ENCODE results near the gene AP1B1.
"Not testable (repeated sequence)": the region's sequence is repeated elsewhere in the genome, so short reads cannot be mapped to it uniquely, and the experiment has no call there.

Gene AP1B1

GRCh38 chr22:29431986-29432385 is 43.6 kb upstream of the AP1B1 start:
- TF ChIP-seq, protein P1, sequence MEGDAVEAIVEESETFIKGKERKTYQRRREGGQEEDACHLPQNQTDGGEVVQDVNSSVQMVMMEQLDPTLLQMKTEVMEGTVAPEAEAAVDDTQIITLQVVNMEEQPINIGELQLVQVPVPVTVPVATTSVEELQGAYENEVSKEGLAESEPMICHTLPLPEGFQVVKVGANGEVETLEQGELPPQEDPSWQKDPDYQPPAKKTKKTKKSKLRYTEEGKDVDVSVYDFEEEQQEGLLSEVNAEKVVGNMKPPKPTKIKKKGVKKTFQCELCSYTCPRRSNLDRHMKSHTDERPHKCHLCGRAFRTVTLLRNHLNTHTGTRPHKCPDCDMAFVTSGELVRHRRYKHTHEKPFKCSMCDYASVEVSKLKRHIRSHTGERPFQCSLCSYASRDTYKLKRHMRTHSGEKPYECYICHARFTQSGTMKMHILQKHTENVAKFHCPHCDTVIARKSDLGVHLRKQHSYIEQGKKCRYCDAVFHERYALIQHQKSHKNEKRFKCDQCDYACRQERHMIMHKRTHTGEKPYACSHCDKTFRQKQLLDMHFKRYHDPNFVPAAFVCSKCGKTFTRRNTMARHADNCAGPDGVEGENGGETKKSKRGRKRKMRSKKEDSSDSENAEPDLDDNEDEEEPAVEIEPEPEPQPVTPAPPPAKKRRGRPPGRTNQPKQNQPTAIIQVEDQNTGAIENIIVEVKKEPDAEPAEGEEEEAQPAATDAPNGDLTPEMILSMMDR (IDR thresholded peaks at IDR 0.05; ENCODE audit: low read depth, low read length) = no peak
- TF ChIP-seq EZH2phosphoT487 (IDR thresholded peaks at IDR 0.05; ENCODE audit: low read depth) = no peak
- Histone ChIP-seq H4K20me1 (ENCODE audit: insufficient read depth, low read length) (no peaks in the 10 kb centered on the region), H3K4me3 (ENCODE audit: low read length) (no peak overlapping the region), H3K36me3 (replicated peaks; ENCODE audit: low read depth, low read length) (no peaks in the 10 kb centered on the region), H3K27me3 (ENCODE audit: low read depth, low read length) (peaks cover 61% of the 10 kb centered on the region), H3K4me1 (ENCODE audit: low read length) (no peaks in the 10 kb centered on the region), H3K79me2 (ENCODE audit: low read length) (no peaks in the 10 kb centered on the region), H3K27ac (ENCODE audit: low read length) (no peak overlapping the region), H3K9me3 (ENCODE audit: insufficient read depth, low read length) (no peaks in the 10 kb centered on the region), H3K4me2 (ENCODE audit: low read length) (no peak overlapping the region), H3K9ac (ENCODE audit: low read length) (no peak overlapping the region), H2AFZ (ENCODE audit: low read depth, low read length) (no peak overlapping the region)

GRCh38 chr22:29427176-29427760 is 38.9 kb upstream of the AP1B1 start:
- peaks cover 41% of the 10 kb centered on the region for H3K27me3 ChIP-seq (ENCODE audit: low read depth, low read length)
- no peak overlapping the region for H3K4me2 ChIP-seq (ENCODE audit: low read length)
- TF ChIP-seq, protein P1 (IDR thresholded peaks at IDR 0.05; ENCODE audit: low read depth, low read length) = no peak
- TF ChIP-seq EZH2phosphoT487 (IDR thresholded peaks at IDR 0.05; ENCODE audit: low read depth) = no peak
- H3K27ac ChIP-seq (ENCODE audit: low read length) = no peak overlapping the region
- H2AFZ ChIP-seq (ENCODE audit: low read depth, low read length) = no peak overlapping the region
- no peak overlapping the region for H3K4me3 ChIP-seq (ENCODE audit: low read length)
- no peak overlapping the region for H3K9ac ChIP-seq (ENCODE audit: low read length)
- no peaks in the 10 kb centered on the region for H3K9me3 ChIP-seq (ENCODE audit: insufficient read depth, low read length)
- H3K79me2 ChIP-seq (ENCODE audit: low read length) = no peaks in the 10 kb centered on the region
- no peaks in the 10 kb centered on the region for H3K36me3 ChIP-seq (replicated peaks; ENCODE audit: low read depth, low read length)
- H4K20me1 ChIP-seq (ENCODE audit: insufficient read depth, low read length) = no peaks in the 10 kb centered on the region
- no peaks in the 10 kb centered on the region for H3K4me1 ChIP-seq (ENCODE audit: low read length)

DNA sequence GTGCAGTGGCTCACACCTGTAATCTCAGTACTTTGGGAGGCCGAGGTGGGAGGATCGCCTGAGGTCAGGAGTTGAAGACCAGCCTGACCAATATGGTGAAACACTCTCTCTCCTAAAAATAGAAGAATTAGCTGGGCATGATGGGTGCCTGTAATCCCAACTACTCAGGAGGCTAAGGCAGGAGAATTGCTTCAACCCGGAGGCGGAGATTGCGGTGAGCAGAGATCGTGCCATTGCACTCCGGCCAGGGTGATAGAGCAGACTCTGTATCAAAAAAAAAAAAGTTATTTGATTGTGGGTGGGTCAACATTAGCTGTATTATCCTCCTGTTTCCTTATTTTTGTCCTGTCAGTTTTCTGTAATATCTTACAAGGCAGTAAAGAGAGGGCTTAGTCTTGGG is 38.1 kb upstream of the AP1B1 start:
- H3K27ac ChIP-seq (ENCODE audit: low read length) = no peak overlapping the region
- TF ChIP-seq, protein P1 (IDR thresholded peaks at IDR 0.05; ENCODE audit: low read depth, low read length) = no peak
- TF ChIP-seq EZH2phosphoT487 (IDR thresholded peaks at IDR 0.05; ENCODE audit: low read depth) = no peak
- H2AFZ ChIP-seq (ENCODE audit: low read depth, low read length) = no peak overlapping the region
- H4K20me1 ChIP-seq (ENCODE audit: insufficient read depth, low read length) = no peaks in the 10 kb centered on the region
- no peaks in the 10 kb centered on the region for H3K4me1 ChIP-seq (ENCODE audit: low read length)
- H3K9me3 ChIP-seq (ENCODE audit: insufficient read depth, low read length) = no peaks in the 10 kb centered on the region
- no peak overlapping the region for H3K4me3 ChIP-seq (ENCODE audit: low read length)
- no peak overlapping the region for H3K4me2 ChIP-seq (ENCODE audit: low read length)
- H3K27me3 ChIP-seq (ENCODE audit: low read depth, low read length) = peaks cover 40% of the 10 kb centered on the region
- H3K36me3 ChIP-seq (replicated peaks; ENCODE audit: low read depth, low read length) = no peaks in the 10 kb centered on the region
- H3K9ac ChIP-seq (ENCODE audit: low read length) = no peak overlapping the region
- no peaks in the 10 kb centered on the region for H3K79me2 ChIP-seq (ENCODE audit: low read length)

- not testable (repeated sequence) for H3K79me2 ChIP-seq (ENCODE audit: low read length); H3K27me3 ChIP-seq (ENCODE audit: low read depth, low read length); H3K9ac ChIP-seq (ENCODE audit: low read length); H3K9me3 ChIP-seq (ENCODE audit: insufficient read depth, low read length); H4K20me1 ChIP-seq (ENCODE audit: insufficient read depth, low read length); H3K27ac ChIP-seq (ENCODE audit: low read length); H3K36me3 ChIP-seq (replicated peaks; ENCODE audit: low read depth, low read length); H2AFZ ChIP-seq (ENCODE audit: low read depth, low read length); H3K4me3 ChIP-seq (ENCODE audit: low read length); H3K4me2 ChIP-seq (ENCODE audit: low read length)
- H3K4me1 ChIP-seq (ENCODE audit: low read length) = peaks cover 25% of the 10 kb centered on the region
These were observed 30.3 kb upstream of the AP1B1 start for GRCh38 chr22:29418704-29419103.

- peak overlapping the region; percentile 74 for H3K4me3 ChIP-seq (ENCODE audit: low read length)
- peak overlapping the region; percentile 77 for H2AFZ ChIP-seq (ENCODE audit: low read depth, low read length)
These were observed 26.7 kb upstream of the AP1B1 start for GRCh38 chr22:29414951-29415591.

More at GRCh38 chr22:29414951-29415591, 26.7 kb upstream of the AP1B1 start:
- H3K27me3 ChIP-seq (ENCODE audit: low read depth, low read length); H3K36me3 ChIP-seq (replicated peaks; ENCODE audit: low read depth, low read length); H3K79me2 ChIP-seq (ENCODE audit: low read length); H3K9me3 ChIP-seq (ENCODE audit: insufficient read depth, low read length); H4K20me1 ChIP-seq (ENCODE audit: insufficient read depth, low read length): not testable (repeated sequence)
- Histone ChIP-seq H3K4me1 (ENCODE audit: low read length) (peaks cover 38% of the 10 kb centered on the region), H3K4me2 (ENCODE audit: low read length) (peak overlapping the region; percentile 76), H3K9ac (ENCODE audit: low read length) (peak overlapping the region; percentile 70), H3K27ac (ENCODE audit: low read length) (peak overlapping the region; percentile 51)

All from OCI-LY3 (cell line).